ENCODE data around the gene MAP6D1.

- no peak for TF ChIP-seq POLR2A (conservative IDR thresholded peaks at IDR 0.05)
- no peak for TF ChIP-seq ARHGAP35 (IDR thresholded peaks at IDR 0.05; ENCODE audit: partially characterized antibody)
- no peak for TF ChIP-seq SMC3 (conservative IDR thresholded peaks at IDR 0.05; ENCODE audit: insufficient read depth, low read depth, low read length)
- TF ChIP-seq CTCF (IDR thresholded peaks at IDR 0.05 in 2 of 3, conservative IDR thresholded peaks at IDR 0.05 in 1 of 3; ENCODE audit: insufficient read depth in 2 of 3, low read depth in 1 of 3, low read length in 3 of 3): no peak
- no peak for TF ChIP-seq SRF (CRISPR knock-in tag; IDR thresholded peaks at IDR 0.05)
- TF ChIP-seq BRCA1 (IDR thresholded peaks at IDR 0.05): no peak
- TF ChIP-seq BRCA1 (CRISPR knock-in tag; IDR thresholded peaks at IDR 0.05): no peak
- TF ChIP-seq ZNF707 (CRISPR knock-in tag; conservative IDR thresholded peaks at IDR 0.05): no peak
Measured at GRCh38 chr3:183837390-183837789, 12.0 kb upstream of the MAP6D1 start.
